Limb (tissue), 2 donors: Measurements from ENCODE around the gene ACP2.

Experiments
- DNase-seq, 2 donors: peaks; one replicate each; pipeline ENCODE4 v3.0.0-alpha.2; 2016; ENCODE audit errors: extremely low spot score in 2 of 2

The ACP2 gene

GRCh38 chr11:47269002-47269828 lies 20.6 kb upstream of the ACP2 start:
- DNase-seq = peak; percentile 88 to 95

GRCh38 chr11:47268448-47269001 lies 19.9 kb upstream of the ACP2 start:
- no peak for DNase-seq

DNA sequence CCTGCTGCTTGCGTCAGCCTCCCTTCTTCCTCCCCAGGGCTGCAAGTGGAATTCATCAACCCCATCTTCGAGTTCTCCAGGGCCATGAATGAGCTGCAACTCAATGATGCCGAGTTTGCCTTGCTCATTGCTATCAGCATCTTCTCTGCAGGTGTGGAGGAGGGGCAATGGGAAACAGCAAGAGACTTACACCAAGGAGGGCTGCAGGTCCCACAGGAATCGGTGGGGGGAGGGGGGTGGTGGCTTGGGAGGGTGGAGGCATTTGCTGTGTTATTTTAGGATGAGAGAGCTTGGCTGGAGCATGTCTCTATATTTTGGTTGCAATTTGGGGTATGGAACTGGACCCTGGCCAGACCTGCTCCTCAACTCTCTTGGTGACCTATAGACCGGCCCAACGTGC lies 19.3 kb upstream of the ACP2 start:
- no peak for DNase-seq

DNA sequence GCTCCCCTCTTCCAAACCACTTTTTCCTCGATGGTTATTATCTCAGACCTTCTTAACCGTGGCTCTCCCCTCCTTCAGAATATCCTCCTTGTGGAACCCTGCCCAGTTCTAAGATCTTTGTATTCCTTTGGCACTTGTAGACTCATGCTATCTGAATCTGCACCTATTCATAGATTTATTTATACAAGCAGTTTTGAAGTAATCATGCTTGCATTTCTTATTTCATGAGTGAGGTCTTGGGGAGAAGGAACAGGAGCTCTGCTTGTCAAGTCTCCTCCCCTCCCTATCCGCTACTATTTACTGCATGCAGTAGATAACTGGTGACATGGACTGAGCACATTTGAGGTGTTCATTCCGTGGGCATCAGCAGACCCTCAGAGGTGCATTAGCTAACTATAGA lies 15.9 kb upstream of the ACP2 start:
- no peak for DNase-seq

GRCh38 chr11:47264119-47264518 lies 15.5 kb upstream of the ACP2 start:
- no peak for DNase-seq

- no peak for DNase-seq
These were observed 12.7 kb upstream of the ACP2 start for GRCh38 chr11:47261291-47261800.

DNA sequence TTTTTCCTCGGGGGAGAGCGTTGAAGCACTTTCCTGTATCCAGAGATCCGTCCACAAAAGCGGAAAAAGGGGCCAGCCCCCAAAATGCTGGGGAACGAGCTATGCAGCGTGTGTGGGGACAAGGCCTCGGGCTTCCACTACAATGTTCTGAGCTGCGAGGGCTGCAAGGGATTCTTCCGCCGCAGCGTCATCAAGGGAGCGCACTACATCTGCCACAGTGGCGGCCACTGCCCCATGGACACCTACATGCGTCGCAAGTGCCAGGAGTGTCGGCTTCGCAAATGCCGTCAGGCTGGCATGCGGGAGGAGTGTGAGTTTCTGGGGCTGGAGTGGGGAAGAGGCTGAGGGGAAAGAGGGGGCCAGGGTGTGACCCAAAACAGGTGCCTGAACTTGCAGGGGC lies 11.8 kb upstream of the ACP2 start:
- no peak for DNase-seq

- DNase-seq = no peak
These were observed 10.8 kb upstream of the ACP2 start for GRCh38 chr11:47259232-47259977.

GRCh38 chr11:47258317-47258902 lies 9.8 kb upstream of the ACP2 start:
- no peak for DNase-seq

DNA sequence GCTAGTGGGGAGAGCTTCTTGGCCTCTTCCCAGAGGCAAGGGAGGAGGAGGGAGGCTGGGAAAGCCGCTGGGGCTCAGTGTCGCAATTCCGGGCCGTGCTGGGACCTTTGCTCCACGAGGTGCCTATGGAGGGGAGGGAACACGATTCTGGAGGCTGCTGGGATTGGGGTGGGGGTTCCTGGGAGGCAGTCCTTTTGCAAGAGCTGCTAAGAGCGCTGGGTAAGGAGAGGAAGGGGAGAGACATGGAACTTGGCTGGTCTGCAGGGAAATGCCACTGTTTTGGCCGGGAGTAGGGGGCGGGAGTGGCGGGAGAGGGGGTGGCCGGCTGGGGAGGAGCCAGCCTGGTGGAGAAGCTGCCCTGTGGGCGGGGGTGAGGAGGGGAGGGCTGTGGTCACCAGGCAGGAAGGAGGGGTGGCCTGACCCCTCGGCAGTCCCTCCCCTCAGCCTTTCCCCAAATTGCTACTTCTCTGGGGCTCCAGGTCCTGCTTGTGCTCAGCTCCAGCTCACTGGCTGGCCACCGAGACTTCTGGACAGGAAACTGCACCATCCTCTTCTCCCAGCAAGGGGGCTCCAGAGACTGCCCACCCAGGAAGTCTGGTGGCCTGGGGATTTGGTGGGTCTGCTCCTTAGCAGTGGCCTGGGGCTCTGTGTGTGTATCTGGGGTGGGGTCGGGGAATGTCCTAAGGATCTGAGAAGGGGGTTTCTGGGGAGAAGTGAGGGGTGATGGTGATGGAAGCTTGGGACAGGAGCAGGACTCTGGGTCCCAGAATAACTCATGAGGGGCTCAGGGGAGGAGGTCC lies 9.1 kb upstream of the ACP2 start, which contains the start of gene NR1H3:
TSS of gene NR1H3 (plus strand) at position 480 of the 800 bp plus-strand sequence. CDS start 1,221 bp downstream, outside the sequence.
- DNase-seq = peak; percentile 42 to 62

DNA sequence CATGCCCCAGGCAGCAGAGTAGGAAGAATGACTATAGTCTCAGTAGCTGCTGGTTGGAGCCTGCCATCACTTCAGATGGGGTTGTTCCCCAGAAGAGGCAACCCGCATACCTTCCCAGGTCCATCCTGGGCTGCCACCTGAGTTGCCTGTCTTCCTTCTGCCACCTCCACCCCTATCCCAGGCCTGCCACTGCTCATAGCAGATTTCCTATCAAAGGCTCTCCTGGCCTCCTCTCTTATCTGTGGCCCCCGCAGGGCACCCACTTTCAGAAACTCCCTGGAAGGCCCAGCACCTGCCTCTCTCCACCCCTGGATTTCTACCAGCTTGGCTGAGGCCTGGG lies 8.5 kb upstream of the ACP2 start:
- DNase-seq = no peak

- DNase-seq = no peak
These were observed 7.8 kb upstream of the ACP2 start for GRCh38 chr11:47256374-47256773.

DNA sequence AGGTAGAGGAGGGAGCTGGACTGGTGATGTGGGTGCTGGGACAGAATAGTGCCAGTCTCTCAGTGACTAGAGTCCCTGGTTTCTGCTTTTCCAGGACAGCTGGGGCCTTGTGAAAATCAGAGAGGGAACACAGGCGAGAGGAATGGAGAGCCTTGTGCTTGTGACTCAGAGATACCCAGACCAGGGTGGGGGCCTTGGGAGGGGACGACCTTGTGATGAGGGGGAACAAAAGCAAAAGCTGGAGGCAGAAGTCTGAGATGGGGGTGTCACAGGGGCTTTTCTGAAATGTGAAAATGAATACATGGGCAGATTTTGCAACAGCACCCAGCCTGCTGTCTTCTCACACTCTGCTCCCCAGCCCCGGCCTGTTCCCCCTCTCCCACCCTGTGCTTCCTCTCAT lies 5.8 kb upstream of the ACP2 start:
- DNase-seq = no peak

DNA sequence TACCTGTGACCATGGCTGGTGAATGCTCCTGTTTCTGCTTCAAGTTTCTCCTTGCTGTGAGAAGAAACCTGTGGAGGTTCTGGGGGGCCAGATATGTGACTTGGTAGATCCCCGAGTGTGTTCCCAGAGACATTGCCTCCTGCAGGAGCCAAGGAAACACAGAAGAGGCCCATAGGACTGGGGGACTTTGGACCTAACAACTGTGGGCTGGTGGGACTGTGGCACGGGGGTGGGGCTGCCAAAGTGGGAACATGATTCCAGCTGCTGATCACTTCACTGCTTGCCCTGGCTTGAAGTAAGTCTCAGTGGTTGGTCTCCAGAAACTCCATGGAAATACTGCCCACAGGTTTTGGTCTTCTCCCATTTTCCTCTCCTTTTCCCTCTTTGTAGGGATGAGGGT lies 5.0 kb upstream of the ACP2 start:
- DNase-seq = no peak

- DNase-seq = no peak
These were observed 3.1 kb upstream of the ACP2 start for GRCh38 chr11:47251751-47252150.

- no peak for DNase-seq
These were observed 733 bp upstream of the ACP2 start for GRCh38 chr11:47249378-47249715.

DNA sequence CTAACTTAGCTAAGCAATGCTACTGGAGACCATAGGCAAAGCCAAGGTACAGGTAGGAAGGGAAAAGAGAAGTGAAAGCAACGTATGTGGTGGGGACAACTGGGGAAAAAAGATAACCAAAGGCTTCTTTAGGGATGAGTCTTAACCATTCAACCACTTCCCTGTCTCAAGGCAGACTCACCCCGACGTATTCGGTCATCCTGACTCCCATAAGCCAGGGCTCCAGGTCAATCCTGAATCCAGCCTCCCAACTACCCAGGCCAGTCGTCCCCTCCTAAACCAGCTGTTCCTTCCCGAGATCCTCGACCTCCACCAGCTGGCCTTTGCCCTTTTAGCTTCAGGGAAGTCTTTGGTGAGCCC lies 330 bp downstream of the ACP2 start:
- no peak for DNase-seq

- no peak for DNase-seq
These were observed 1.1 kb downstream of the ACP2 start for GRCh38 chr11:47247502-47247901.

DNA sequence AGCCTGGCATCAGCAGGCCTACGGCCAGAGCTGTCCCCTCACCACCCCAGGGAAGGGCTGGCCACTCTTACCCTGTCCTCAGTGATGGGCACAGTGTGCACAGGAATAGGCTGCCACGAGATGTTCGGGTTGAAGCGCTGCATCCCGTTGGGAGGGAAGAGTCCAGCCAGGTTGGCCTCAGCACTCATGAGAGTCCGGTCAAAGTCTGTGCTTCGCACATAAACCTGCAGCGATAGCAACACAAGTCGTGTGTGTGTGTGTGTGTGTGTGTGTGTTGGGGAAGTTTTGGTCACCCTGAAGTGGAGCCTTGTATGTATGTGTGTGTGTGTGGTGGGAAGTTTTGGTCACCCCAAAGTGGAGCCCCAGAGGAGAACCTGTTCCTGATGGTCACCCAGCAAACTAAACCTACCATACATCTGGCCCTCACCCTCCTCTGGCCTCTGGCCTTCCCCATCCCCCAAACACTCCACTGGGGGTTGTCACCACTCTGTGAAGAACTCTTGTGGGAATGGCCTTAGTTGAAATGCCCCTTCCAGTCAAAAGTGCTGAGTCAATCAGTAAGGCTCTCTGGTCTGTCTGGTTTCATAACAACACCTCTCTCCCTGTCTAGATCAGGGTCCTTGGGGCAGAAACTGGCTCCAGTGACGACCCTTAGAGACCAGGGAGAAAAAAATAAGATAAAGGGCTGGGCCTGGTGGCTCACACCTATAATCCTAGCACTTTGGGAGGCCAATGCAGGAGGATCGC lies 2.8 kb downstream of the ACP2 start:
- no peak for DNase-seq

DNA sequence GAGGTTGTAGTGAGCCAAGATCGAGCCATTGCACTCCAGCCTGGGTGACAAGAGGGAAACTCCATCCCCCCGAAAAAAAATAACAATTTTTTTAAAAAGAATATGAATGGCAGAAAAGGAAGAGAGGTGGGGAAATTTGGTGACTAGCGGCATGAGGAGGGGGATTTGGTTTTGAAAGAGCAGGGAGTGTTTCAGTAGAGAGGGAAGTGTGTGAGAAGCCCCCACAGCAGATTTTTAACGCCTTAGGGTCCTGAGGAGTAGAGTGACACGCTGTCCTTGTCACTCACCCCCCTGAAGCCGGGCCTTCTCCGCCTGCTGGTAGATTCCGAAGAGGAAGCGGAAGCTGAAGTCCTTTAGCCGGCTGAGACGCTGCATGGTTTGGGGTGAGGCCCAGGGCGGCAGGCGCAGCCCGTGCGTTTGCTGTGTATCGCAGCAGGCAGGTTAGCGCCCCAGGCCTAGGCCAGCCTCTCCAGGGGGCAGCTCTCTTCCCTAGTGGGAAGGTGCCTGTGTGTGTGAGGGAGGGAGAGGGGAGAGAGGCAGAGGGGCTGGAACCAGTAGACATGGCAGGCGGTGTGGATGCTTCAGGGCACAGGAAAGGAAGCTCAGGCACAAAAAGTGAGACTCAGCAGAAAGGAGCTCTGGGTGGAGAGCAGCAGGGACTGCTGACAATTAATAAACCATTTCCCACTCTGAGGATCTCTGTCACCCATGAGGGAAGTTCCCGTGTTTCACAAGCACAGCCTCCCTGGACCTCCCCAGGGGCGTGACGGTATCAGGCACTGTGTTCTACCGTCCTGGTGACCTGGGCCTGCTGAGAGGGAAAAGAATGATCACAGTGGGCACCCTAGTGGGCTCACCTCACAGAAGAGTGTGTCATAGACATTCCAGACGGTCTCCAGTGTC lies 3.9 kb downstream of the ACP2 start:
- no peak for DNase-seq
